Smooth muscle cell (in vitro differentiated cells): Measurements from ENCODE around the gene AP2A1. TPM values are rescaled to one million over a fixed set of nuclear protein-coding genes. Genes with fewer than 3 reads are reported as not detected.

Experiments
- DNase-seq: peaks from one replicate; lab custom pipeline; 2025; ENCODE audit not compliant: unreplicated experiment; lab: John Stamatoyannopoulos, UW
- H2AFZ ChIP-seq: fragments of 200-600 bp; sonication (generic); 2 replicates; pipeline ENCODE4 v1.6.0; 2016; ENCODE audit warnings: antibody characterized with exemption, low read depth, mild to moderate bottlenecking
- H3F3A ChIP-seq: fragments of 200-600 bp; sonication (generic); 2 replicates; pipeline ENCODE4 v1.6.0; 2017; ENCODE audit warnings: antibody characterized with exemption, low read depth
- H3K27ac ChIP-seq: fragments of 200-600 bp; sonication (generic); 2 replicates; pipeline ENCODE4 v1.5.1; 2016; ENCODE audit warnings: low read depth, mild to moderate bottlenecking
- H3K27me3 ChIP-seq: fragments of 200-600 bp; sonication (generic); 2 replicates; pipeline ENCODE4 v1.6.1; 2016; ENCODE audit warnings: low read depth, mild to moderate bottlenecking
- H3K36me3 ChIP-seq: fragments of 200-600 bp; sonication (generic); 2 replicates; pipeline ENCODE4 v1.5.1; 2016; ENCODE audit warnings: low read depth
- H3K4me1 ChIP-seq: fragments of 200-600 bp; sonication (generic); 2 replicates; pipeline ENCODE4 v1.5.1; 2016; ENCODE audit warnings: low read depth
- H3K4me2 ChIP-seq: fragments of 200-600 bp; sonication (generic); 2 replicates; pipeline ENCODE4 v1.6.0; 2016; ENCODE audit warnings: mild to moderate bottlenecking
- H3K4me3 ChIP-seq: fragments of 200-600 bp; sonication (generic); 2 replicates; pipeline ENCODE4 v1.5.1; 2016; ENCODE audit warnings: mild to moderate bottlenecking
- H3K79me2 ChIP-seq: fragments of 200-600 bp; sonication (generic); 2 replicates; pipeline ENCODE4 v1.6.0; 2016; ENCODE audit warnings: low read depth, mild to moderate bottlenecking
- H3K9ac ChIP-seq: fragments of 200-600 bp; sonication (generic); 2 replicates; pipeline ENCODE4 v1.6.0; 2016; ENCODE audit warnings: low read depth
- H3K9me3 ChIP-seq: fragments of 200-600 bp; sonication (generic); replicated peaks from 2 replicates; pipeline ENCODE4 v1.5.1; 2016; ENCODE audit warnings: low read depth
- H4K20me1 ChIP-seq: fragments of 200-600 bp; sonication (generic); 2 replicates; pipeline ENCODE4 v1.6.0; 2016; ENCODE audit warnings: low read depth
- CTCF ChIP-seq: fragments of 200-600 bp; sonication (generic); IDR thresholded peaks from 2 replicates; pipeline ENCODE4 v1.5.1; 2017; ENCODE audit warnings: borderline replicate concordance, mild to moderate bottlenecking, antibody characterized with exemption; ENCODE audit not compliant: insufficient read depth, poor library complexity, severe bottlenecking
- WGBS: methylation state at CpG from one replicate; pipeline ENCODE4 v1.1.7; 2016; ENCODE audit warnings: low lambda C conversion rate; 5-methylcytosine and 5-hydroxymethylcytosine counted together
- polyA plus RNA-seq: library from polyadenylated mRNA; unstranded; fragments of >200 nt; fragmentation: Nextera tagmentation; extraction: Ambion mirVana; gene quantifications from 2 replicates; pipeline ENCODE4 v1.2.1, GENCODE V29; 2016
- total RNA-seq: library from RNA; depleted of rRNA; stranded (reverse); fragments of >200 nt; gene quantifications from 2 replicates; pipeline ENCODE4 v1.2.3, GENCODE V29; 2014

The AP2A1 gene
- total and polyA plus RNA-seq, 2 experiments from 2014 or later = 57.7 to 65.2 TPM

GRCh38 chr19:49807904-49808675 lies 41.3 kb downstream of the AP2A1 start:
- Histone ChIP-seq H3K4me3 (peak overlapping the region; percentile 65), H3F3A (peaks cover 9% of the 10 kb centered on the region), H3K36me3 (no peaks in the 10 kb centered on the region), H3K79me2 (no peaks in the 10 kb centered on the region), H3K27me3 (no peaks in the 10 kb centered on the region), H3K27ac (no peak overlapping the region), H2AFZ (no peak overlapping the region), H3K4me2 (peak overlapping the region; percentile 89), H3K9me3 (no peaks in the 10 kb centered on the region), H3K4me1 (peaks cover 12% of the 10 kb centered on the region), H3K9ac (no peak overlapping the region), H4K20me1 (no peaks in the 10 kb centered on the region)
- DNase-seq = no peak
- 87% methylated on average over 16 of the region's 20 CpGs for WGBS
- no peak for TF ChIP-seq CTCF

- no peaks in the 10 kb centered on the region for H4K20me1 ChIP-seq
- TF ChIP-seq CTCF = no peak
- H3K27ac ChIP-seq = no peak overlapping the region
- peak overlapping the region; percentile 65 for H3K4me3 ChIP-seq
- peaks cover 9% of the 10 kb centered on the region for H3F3A ChIP-seq
- H3K4me1 ChIP-seq = peaks cover 13% of the 10 kb centered on the region
- no peaks in the 10 kb centered on the region for H3K36me3 ChIP-seq
- H3K9ac ChIP-seq = peak overlapping the region; percentile 69
- no peaks in the 10 kb centered on the region for H3K79me2 ChIP-seq
- peak; percentile 83 for DNase-seq
- no peak overlapping the region for H2AFZ ChIP-seq
- peak overlapping the region; percentile 89 for H3K4me2 ChIP-seq
- H3K9me3 ChIP-seq = no peaks in the 10 kb centered on the region
- WGBS = 7% methylated on average over 16 of the region's 31 CpGs
- no peaks in the 10 kb centered on the region for H3K27me3 ChIP-seq
Measured at GRCh38 chr19:49808711-49809159, 41.9 kb downstream of the AP2A1 start.

- Histone ChIP-seq H4K20me1 (no peaks in the 10 kb centered on the region), H3K9ac (peak overlapping the region; percentile 69), H3K27ac (no peak overlapping the region), H3K4me1 (peaks cover 16% of the 10 kb centered on the region), H3K4me3 (peak overlapping the region; percentile 65), H3K9me3 (no peaks in the 10 kb centered on the region), H3K36me3 (no peaks in the 10 kb centered on the region), H3K27me3 (no peaks in the 10 kb centered on the region), H2AFZ (no peak overlapping the region), H3K4me2 (peak overlapping the region; percentile 89), H3K79me2 (no peaks in the 10 kb centered on the region), H3F3A (peaks cover 13% of the 10 kb centered on the region)
- peak; percentile 51 for DNase-seq
- TF ChIP-seq CTCF = no peak
- WGBS = 13% methylated on average over 44 of the region's 50 CpGs
Measured at GRCh38 chr19:49809160-49809940, 42.5 kb downstream of the AP2A1 start.
